ENCODE data around the gene CCDC33. TPM values are rescaled to one million over a fixed set of nuclear protein-coding genes. Genes with fewer than 3 reads are reported as not detected.

CCDC33 gene
- total and polyA plus RNA-seq, 10 donors, result 0.08 TPM; not detected in 9

DNA sequence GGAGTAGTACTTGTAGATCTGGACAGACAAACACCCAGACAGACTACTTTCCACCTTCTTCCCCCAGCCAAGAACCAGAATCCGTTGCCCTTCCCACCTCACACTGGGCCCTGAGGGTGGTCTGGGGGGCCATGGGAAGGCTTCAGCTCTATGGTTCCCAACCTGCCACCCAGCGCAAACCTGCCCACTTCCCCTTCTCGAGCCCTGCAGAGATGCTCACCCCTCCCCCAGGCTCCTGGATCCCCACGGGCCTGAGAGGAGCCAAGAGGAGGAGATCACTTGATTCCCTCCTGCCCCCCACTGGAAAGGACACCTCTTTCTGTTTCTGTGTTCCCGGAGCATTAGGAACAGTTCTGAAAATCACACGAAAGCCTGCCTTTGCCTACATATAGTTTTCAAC, 42.2 kb upstream of the CCDC33 start:
- Histone ChIP-seq H3K4me1 (peaks cover 0 to 17% (median 5%) of the 10 kb centered on the region in 6 donors), H3K27me3 (replicated peaks in 1 of 7) (no peaks in the 10 kb centered on the region), H3K4me3 (no peak overlapping the region), H3K27ac (no peak overlapping the region), H3K9me3 (no peaks in the 10 kb centered on the region), H3K36me3 (no peaks in the 10 kb centered on the region)
- TF ChIP-seq POLR2AphosphoS5 (IDR thresholded peaks at IDR 0.05), result no peak
- TF ChIP-seq CTCF (IDR thresholded peaks at IDR 0.05 in 8 of 11, conservative IDR thresholded peaks at IDR 0.05 in 3 of 11), result no peak
- no peak for TF ChIP-seq POLR2A (IDR thresholded peaks at IDR 0.05)
- intact Hi-C loops (cut with DNase I; ENCODE audit: low total_unique reads), result no loop called here
- no peak for DNase-seq
- WGBS, 5 donors, result 59 to 62% (median 59%) methylated on average over 6 of the region's 6 CpGs

GRCh38 chr15:74194572-74195559, 41.3 kb upstream of the CCDC33 start:
- Histone ChIP-seq H3K27me3 (replicated peaks in 1 of 7) (no peaks in the 10 kb centered on the region), H3K36me3 (no peaks in the 10 kb centered on the region), H3K27ac (no peak overlapping the region), H3K4me3 (no peak overlapping the region), H3K9me3 (no peaks in the 10 kb centered on the region), H3K4me1 (peaks cover 0 to 18% (median 5%) of the 10 kb centered on the region in 6 donors)
- no peak for DNase-seq
- 77 to 94% (median 83%) methylated on average over 10 to 13 of the region's 13 CpGs for WGBS, 5 donors
- TF ChIP-seq CTCF (IDR thresholded peaks at IDR 0.05 in 8 of 11, conservative IDR thresholded peaks at IDR 0.05 in 3 of 11) (no peak), POLR2AphosphoS5 (IDR thresholded peaks at IDR 0.05) (no peak)
- intact Hi-C loops (cut with DNase I; ENCODE audit: low total_unique reads), result no loop called here

- Histone ChIP-seq H3K27ac (no peak overlapping the region), H3K27me3 (replicated peaks in 1 of 7) (no peaks in the 10 kb centered on the region), H3K36me3 (no peaks in the 10 kb centered on the region), H3K9me3 (no peaks in the 10 kb centered on the region), H3K4me1 (peaks cover 0 to 31% (median 11%) of the 10 kb centered on the region in 6 donors), H3K4me3 (no peak overlapping the region)
- intact Hi-C loops (cut with DNase I; ENCODE audit: low total_unique reads), result no loop called here
- TF ChIP-seq CTCF (IDR thresholded peaks at IDR 0.05 in 8 of 11, conservative IDR thresholded peaks at IDR 0.05 in 3 of 11) (no peak), POLR2AphosphoS5 (IDR thresholded peaks at IDR 0.05) (peak in 2 of 3 donors; percentile 27 to 28)
- no peak for DNase-seq
- WGBS, 5 donors, result 41 to 71% (median 56%) methylated on average over 3 to 7 of the region's 7 CpGs
Measured at GRCh38 chr15:74196175-74196574, 40.0 kb upstream of the CCDC33 start.

Measured in spleen (tissue), 11 donors.